GM23248 (cell line): ENCODE results near the gene NUTM2B.
"Not testable (repeated sequence)": the region's sequence is repeated elsewhere in the genome, so short reads cannot be mapped to it uniquely, and the experiment has no call there.

Experiments used
- EZH2 ChIP-seq: fragments of 200-600 bp; sonication (generic); IDR thresholded peaks from 2 replicates; pipeline ENCODE4 v1.6.1; 2018; ENCODE audit warnings: antibody characterized with exemption, mild to moderate bottlenecking; ENCODE audit not compliant: insufficient read depth, poor library complexity, severe bottlenecking
- EZH2phosphoT487 ChIP-seq: fragments of 200-600 bp; sonication (generic); IDR thresholded peaks from 2 replicates; pipeline ENCODE4 v1.6.1; 2018; ENCODE audit warnings: antibody characterized with exemption, moderate library complexity, mild to moderate bottlenecking, low read depth; ENCODE audit not compliant: insufficient read depth

- TF ChIP-seq EZH2, EZH2phosphoT487: not testable (repeated sequence)
Measured at GRCh38 chr10:79748510-79748909, 45.5 kb downstream of the NUTM2B start.
